ENCODE measurements around the gene CRYBB1. TPM values are rescaled to one million over a fixed set of nuclear protein-coding genes. Genes with fewer than 3 reads are reported as not detected.

CRYBB1 gene
- total and polyA plus RNA-seq, 2 experiments from 2014 or later, result 1.6 to 3.7 TPM

DNA sequence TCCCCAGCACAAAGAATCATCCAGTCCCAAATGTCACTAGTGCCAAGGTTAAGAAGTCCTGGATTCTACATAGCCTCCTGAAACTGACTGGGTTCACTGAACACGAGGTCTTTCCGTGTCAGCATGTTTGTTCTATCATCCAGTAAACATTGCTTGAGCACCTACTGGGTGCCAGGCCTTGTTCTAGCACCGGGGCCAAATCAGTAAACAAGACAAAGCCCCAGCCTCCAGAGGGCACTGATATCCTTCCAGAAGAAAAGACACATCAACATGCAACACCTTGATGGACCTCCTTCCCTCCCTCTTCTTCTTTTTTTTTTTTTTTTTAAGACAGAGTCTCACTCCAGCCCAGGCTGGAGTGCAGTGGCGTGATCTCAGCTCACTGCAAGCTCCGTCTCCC is 54.8 kb downstream of the CRYBB1 start:
- Histone ChIP-seq H3K36me3 (ENCODE audit: insufficient read depth) (no peaks in the 10 kb centered on the region), H3K27ac (ENCODE audit: low read depth) (0 out of 2 replicates have a peak overlapping the region, but pooled peaks have one; percentile 75), H3K27me3 (ENCODE audit: insufficient read depth) (no peaks in the 10 kb centered on the region), H3F3A (replicated peaks; ENCODE audit: low read depth) (peaks cover 19% of the 10 kb centered on the region; the same call in 1 of the 2 replicates), H3K4me2 (no peak overlapping the region), H3K4me1 (ENCODE audit: insufficient read depth) (peaks cover 76% of the 10 kb centered on the region), H3K4me3 (no peak overlapping the region), H3K79me2 (replicated peaks; ENCODE audit: insufficient read depth) (peaks cover 98% of the 10 kb centered on the region), H2AFZ (no peak overlapping the region), H3K9me2 (ENCODE audit: insufficient read depth) (no peaks in the 10 kb centered on the region), H4K20me1 (replicated peaks; ENCODE audit: insufficient read depth) (peaks cover 6% of the 10 kb centered on the region)
- DNase-seq (ENCODE audit: low spot score) (peak; percentile 49), ATAC-seq (peak; percentile 7; the same call in 2 of the 3 replicates)
- TF ChIP-seq, protein P1, sequence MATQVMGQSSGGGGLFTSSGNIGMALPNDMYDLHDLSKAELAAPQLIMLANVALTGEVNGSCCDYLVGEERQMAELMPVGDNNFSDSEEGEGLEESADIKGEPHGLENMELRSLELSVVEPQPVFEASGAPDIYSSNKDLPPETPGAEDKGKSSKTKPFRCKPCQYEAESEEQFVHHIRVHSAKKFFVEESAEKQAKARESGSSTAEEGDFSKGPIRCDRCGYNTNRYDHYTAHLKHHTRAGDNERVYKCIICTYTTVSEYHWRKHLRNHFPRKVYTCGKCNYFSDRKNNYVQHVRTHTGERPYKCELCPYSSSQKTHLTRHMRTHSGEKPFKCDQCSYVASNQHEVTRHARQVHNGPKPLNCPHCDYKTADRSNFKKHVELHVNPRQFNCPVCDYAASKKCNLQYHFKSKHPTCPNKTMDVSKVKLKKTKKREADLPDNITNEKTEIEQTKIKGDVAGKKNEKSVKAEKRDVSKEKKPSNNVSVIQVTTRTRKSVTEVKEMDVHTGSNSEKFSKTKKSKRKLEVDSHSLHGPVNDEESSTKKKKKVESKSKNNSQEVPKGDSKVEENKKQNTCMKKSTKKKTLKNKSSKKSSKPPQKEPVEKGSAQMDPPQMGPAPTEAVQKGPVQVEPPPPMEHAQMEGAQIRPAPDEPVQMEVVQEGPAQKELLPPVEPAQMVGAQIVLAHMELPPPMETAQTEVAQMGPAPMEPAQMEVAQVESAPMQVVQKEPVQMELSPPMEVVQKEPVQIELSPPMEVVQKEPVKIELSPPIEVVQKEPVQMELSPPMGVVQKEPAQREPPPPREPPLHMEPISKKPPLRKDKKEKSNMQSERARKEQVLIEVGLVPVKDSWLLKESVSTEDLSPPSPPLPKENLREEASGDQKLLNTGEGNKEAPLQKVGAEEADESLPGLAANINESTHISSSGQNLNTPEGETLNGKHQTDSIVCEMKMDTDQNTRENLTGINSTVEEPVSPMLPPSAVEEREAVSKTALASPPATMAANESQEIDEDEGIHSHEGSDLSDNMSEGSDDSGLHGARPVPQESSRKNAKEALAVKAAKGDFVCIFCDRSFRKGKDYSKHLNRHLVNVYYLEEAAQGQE (IDR thresholded peaks at IDR 0.05; ENCODE audit: unreplicated experiment), result no peak
- TF ChIP-seq ZNF114 (CRISPR knock-in tag; IDR thresholded peaks at IDR 0.05), result no peak
- no peak for TF ChIP-seq JUNB (IDR thresholded peaks at IDR 0.05; ENCODE audit: unreplicated experiment)
- TF ChIP-seq, protein P2, sequence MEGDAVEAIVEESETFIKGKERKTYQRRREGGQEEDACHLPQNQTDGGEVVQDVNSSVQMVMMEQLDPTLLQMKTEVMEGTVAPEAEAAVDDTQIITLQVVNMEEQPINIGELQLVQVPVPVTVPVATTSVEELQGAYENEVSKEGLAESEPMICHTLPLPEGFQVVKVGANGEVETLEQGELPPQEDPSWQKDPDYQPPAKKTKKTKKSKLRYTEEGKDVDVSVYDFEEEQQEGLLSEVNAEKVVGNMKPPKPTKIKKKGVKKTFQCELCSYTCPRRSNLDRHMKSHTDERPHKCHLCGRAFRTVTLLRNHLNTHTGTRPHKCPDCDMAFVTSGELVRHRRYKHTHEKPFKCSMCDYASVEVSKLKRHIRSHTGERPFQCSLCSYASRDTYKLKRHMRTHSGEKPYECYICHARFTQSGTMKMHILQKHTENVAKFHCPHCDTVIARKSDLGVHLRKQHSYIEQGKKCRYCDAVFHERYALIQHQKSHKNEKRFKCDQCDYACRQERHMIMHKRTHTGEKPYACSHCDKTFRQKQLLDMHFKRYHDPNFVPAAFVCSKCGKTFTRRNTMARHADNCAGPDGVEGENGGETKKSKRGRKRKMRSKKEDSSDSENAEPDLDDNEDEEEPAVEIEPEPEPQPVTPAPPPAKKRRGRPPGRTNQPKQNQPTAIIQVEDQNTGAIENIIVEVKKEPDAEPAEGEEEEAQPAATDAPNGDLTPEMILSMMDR (conservative IDR thresholded peaks at IDR 0.05; ENCODE audit: low read depth in 2 of 2), result peak; percentile 28 to 62; a peak in 3 of 4 replicates
- no peak for TF ChIP-seq CREB1 (CRISPR knock-in tag; IDR thresholded peaks at IDR 0.05; ENCODE audit: low read depth)
- TF ChIP-seq, protein P3, sequence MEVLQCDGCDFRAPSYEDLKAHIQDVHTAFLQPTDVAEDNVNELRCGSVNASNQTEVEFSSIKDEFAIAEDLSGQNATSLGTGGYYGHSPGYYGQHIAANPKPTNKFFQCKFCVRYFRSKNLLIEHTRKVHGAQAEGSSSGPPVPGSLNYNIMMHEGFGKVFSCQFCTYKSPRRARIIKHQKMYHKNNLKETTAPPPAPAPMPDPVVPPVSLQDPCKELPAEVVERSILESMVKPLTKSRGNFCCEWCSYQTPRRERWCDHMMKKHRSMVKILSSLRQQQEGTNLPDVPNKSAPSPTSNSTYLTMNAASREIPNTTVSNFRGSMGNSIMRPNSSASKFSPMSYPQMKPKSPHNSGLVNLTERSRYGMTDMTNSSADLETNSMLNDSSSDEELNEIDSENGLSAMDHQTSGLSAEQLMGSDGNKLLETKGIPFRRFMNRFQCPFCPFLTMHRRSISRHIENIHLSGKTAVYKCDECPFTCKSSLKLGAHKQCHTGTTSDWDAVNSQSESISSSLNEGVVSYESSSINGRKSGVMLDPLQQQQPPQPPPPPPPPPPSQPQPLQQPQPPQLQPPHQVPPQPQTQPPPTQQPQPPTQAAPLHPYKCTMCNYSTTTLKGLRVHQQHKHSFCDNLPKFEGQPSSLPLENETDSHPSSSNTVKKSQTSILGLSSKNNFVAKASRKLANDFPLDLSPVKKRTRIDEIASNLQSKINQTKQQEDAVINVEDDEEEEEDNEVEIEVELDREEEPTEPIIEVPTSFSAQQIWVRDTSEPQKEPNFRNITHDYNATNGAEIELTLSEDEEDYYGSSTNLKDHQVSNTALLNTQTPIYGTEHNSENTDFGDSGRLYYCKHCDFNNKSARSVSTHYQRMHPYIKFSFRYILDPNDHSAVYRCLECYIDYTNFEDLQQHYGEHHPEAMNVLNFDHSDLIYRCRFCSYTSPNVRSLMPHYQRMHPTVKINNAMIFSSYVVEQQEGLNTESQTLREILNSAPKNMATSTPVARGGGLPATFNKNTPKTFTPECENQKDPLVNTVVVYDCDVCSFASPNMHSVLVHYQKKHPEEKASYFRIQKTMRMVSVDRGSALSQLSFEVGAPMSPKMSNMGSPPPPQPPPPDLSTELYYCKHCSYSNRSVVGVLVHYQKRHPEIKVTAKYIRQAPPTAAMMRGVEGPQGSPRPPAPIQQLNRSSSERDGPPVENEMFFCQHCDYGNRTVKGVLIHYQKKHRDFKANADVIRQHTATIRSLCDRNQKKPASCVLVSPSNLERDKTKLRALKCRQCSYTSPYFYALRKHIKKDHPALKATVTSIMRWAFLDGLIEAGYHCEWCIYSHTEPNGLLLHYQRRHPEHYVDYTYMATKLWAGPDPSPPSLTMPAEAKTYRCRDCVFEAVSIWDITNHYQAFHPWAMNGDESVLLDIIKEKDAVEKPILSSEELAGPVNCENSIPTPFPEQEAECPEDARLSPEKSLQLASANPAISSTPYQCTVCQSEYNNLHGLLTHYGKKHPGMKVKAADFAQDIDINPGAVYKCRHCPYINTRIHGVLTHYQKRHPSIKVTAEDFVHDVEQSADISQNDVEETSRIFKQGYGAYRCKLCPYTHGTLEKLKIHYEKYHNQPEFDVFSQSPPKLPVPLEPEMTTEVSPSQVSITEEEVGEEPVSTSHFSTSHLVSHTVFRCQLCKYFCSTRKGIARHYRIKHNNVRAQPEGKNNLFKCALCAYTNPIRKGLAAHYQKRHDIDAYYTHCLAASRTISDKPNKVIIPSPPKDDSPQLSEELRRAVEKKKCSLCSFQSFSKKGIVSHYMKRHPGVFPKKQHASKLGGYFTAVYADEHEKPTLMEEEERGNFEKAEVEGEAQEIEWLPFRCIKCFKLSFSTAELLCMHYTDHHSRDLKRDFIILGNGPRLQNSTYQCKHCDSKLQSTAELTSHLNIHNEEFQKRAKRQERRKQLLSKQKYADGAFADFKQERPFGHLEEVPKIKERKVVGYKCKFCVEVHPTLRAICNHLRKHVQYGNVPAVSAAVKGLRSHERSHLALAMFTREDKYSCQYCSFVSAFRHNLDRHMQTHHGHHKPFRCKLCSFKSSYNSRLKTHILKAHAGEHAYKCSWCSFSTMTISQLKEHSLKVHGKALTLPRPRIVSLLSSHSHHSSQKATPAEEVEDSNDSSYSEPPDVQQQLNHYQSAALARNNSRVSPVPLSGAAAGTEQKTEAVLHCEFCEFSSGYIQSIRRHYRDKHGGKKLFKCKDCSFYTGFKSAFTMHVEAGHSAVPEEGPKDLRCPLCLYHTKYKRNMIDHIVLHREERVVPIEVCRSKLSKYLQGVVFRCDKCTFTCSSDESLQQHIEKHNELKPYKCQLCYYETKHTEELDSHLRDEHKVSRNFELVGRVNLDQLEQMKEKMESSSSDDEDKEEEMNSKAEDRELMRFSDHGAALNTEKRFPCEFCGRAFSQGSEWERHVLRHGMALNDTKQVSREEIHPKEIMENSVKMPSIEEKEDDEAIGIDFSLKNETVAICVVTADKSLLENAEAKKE (CRISPR knock-in tag; IDR thresholded peaks at IDR 0.05), result no peak
- TF ChIP-seq STAT1 (IDR thresholded peaks at IDR 0.05; ENCODE audit: unreplicated experiment), result no peak
- peak overlapping the region; percentile 28; the same call in 1 of the 2 replicates for H3K27ac Mint-ChIP-seq
- H3K9me3 Mint-ChIP-seq, result no peaks in the 10 kb centered on the region
- no peak overlapping the region for H3K4me3 Mint-ChIP-seq
- H3K27me3 Mint-ChIP-seq (ENCODE audit: insufficient read depth, low read depth, poor library complexity), result peaks cover 14% of the 10 kb centered on the region
- H3K36me3 Mint-ChIP-seq (ENCODE audit: low read depth), result peaks cover 10% of the 10 kb centered on the region
- H3K4me1 Mint-ChIP-seq, result peaks cover 78% of the 10 kb centered on the region
